Trophoblast cell (in vitro differentiated cells and primary cell): ENCODE results near the gene RGL2.
A peak's percentile ranks its signal among the peaks of the same experiment; 100 is the strongest.

Experiments
- DNase-seq, 2 donors: peaks; one replicate each; pipeline ENCODE4 v3.0.0-alpha.2; 2016
- H2AFZ ChIP-seq: 2 replicates; pipeline ENCODE4 v1.6.1; 2013; ENCODE audit warnings: low read length, moderate library complexity, mild to moderate bottlenecking; ENCODE audit not compliant: insufficient read depth, poor library complexity
- H2AK5ac ChIP-seq: 2 replicates; pipeline ENCODE4 v1.6.1; 2013; ENCODE audit warnings: mild to moderate bottlenecking, low read length
- H2BK120ac ChIP-seq: 2 replicates; pipeline ENCODE4 v1.6.1; 2013; ENCODE audit warnings: low read length, mild to moderate bottlenecking, moderate library complexity; ENCODE audit not compliant: insufficient read depth, poor library complexity
- H2BK12ac ChIP-seq: 2 replicates; pipeline ENCODE4 v1.6.1; 2013; ENCODE audit warnings: mild to moderate bottlenecking, low read length, moderate library complexity
- H2BK5ac ChIP-seq: 2 replicates; pipeline ENCODE4 v1.6.1; 2013; ENCODE audit warnings: low read length, low read depth, moderate library complexity, mild to moderate bottlenecking; ENCODE audit not compliant: poor library complexity
- H3K14ac ChIP-seq: 2 replicates; pipeline ENCODE4 v1.6.1; 2013; ENCODE audit warnings: mild to moderate bottlenecking, low read length
- H3K18ac ChIP-seq: 2 replicates; pipeline ENCODE4 v1.6.1; 2013; ENCODE audit warnings: mild to moderate bottlenecking, low read length
- H3K23ac ChIP-seq: 2 replicates; pipeline ENCODE4 v1.6.1; 2013; ENCODE audit warnings: low read length
- H3K27ac ChIP-seq: 2 replicates; pipeline ENCODE4 v1.5.1; 2013; ENCODE audit warnings: low read depth, mild to moderate bottlenecking, inconsistent platforms, low read length, moderate library complexity
- H3K27me3 ChIP-seq: 2 replicates; pipeline ENCODE4 v1.6.1; 2013; ENCODE audit warnings: inconsistent platforms, mild to moderate bottlenecking, low read length, moderate library complexity; ENCODE audit not compliant: insufficient read depth
- H3K36me3 ChIP-seq, 2 experiments: 1 replicate in 1 of 2; 2 replicates in 1 of 2; pipeline ENCODE4 v1.6.1; 2013; ENCODE audit warnings: low read length in 2 of 2, mild to moderate bottlenecking in 2 of 2, moderate library complexity in 1 of 2; ENCODE audit not compliant: insufficient read depth in 2 of 2, control insufficient read depth in 1 of 2
- H3K4ac ChIP-seq: 2 replicates; pipeline ENCODE4 v1.6.1; 2013; ENCODE audit warnings: low read depth, mild to moderate bottlenecking, low read length, moderate library complexity
- H3K4me1 ChIP-seq, 2 experiments: 1 replicate in 1 of 2; 2 replicates in 1 of 2; pipeline ENCODE4 v1.6.1; 2013; ENCODE audit warnings: low read length in 2 of 2, mild to moderate bottlenecking in 2 of 2, moderate library complexity in 1 of 2; ENCODE audit not compliant: insufficient read depth in 2 of 2, control insufficient read depth in 1 of 2
- H3K4me2 ChIP-seq: 2 replicates; pipeline ENCODE4 v1.6.1; 2013; ENCODE audit warnings: inconsistent platforms, mild to moderate bottlenecking, low read length, moderate library complexity
- H3K4me3 ChIP-seq: 2 replicates; pipeline ENCODE4 v1.5.1; 2013; ENCODE audit warnings: mild to moderate bottlenecking, low read depth, low read length, inconsistent platforms
- H3K79me1 ChIP-seq: one replicate; pipeline ENCODE4 v1.6.1; 2013; ENCODE audit warnings: low read length
- H3K79me2 ChIP-seq: 2 replicates; pipeline ENCODE4 v1.6.1; 2013; ENCODE audit warnings: low read length, mild to moderate bottlenecking; ENCODE audit not compliant: control insufficient read depth, insufficient read depth, poor library complexity
- H3K9ac ChIP-seq: 2 replicates; pipeline ENCODE4 v1.6.1; 2013; ENCODE audit warnings: mild to moderate bottlenecking, low read length
- H3K9me3 ChIP-seq: 2 replicates; pipeline ENCODE4 v1.6.1; 2013; ENCODE audit warnings: low read depth, mild to moderate bottlenecking, control low read depth, inconsistent platforms, low read length; ENCODE audit not compliant: insufficient read depth
- H4K12ac ChIP-seq: 2 replicates; pipeline ENCODE4 v1.6.1; 2013; ENCODE audit warnings: low read depth, mild to moderate bottlenecking, low read length, moderate library complexity
- H4K8ac ChIP-seq: 2 replicates; pipeline ENCODE4 v1.6.1; 2013; ENCODE audit warnings: low read depth, mild to moderate bottlenecking, low read length, moderate library complexity
- H4K91ac ChIP-seq: one replicate; pipeline ENCODE4 v1.6.1; 2013; ENCODE audit warnings: low read depth, mild to moderate bottlenecking, low read length, moderate library complexity
- WGBS: extraction: QIAGEN DNeasy Blood & Tissue Kit; methylation state at CpG from one replicate; pipeline ENCODE4 v1.1.7; 2013; ENCODE audit warnings: missing lambda C conversion rate; ENCODE audit not compliant: insufficient read length, insufficient coverage; ENCODE audit errors: extremely low coverage; 5-methylcytosine and 5-hydroxymethylcytosine counted together

RGL2 gene

GRCh38 chr6:33316603-33317418, 18.1 kb upstream of the RGL2 start:
- H3K4ac ChIP-seq: no peak overlapping the region
- H3K27me3 ChIP-seq: no peaks in the 10 kb centered on the region
- H2AK5ac ChIP-seq: no peak overlapping the region
- peaks cover 35 to 38% of the 10 kb centered on the region in 2 experiments for H3K36me3 ChIP-seq
- no CpG with 5 or more reads among the region's 19 CpGs for WGBS
- no peak overlapping the region for H3K9ac ChIP-seq
- no peaks in the 10 kb centered on the region for H3K9me3 ChIP-seq
- H3K14ac ChIP-seq: no peak overlapping the region
- H3K23ac ChIP-seq: no peak overlapping the region
- H4K12ac ChIP-seq: no peak overlapping the region
- H2BK120ac ChIP-seq: no peak overlapping the region
- peaks cover 24 to 34% of the 10 kb centered on the region in 2 experiments for H3K4me1 ChIP-seq
- H3K27ac ChIP-seq: no peak overlapping the region
- no peak overlapping the region for H4K91ac ChIP-seq
- peak overlapping the region; percentile 58 for H3K4me3 ChIP-seq
- H3K79me2 ChIP-seq: peaks cover 13% of the 10 kb centered on the region
- H3K79me1 ChIP-seq: peaks cover 18% of the 10 kb centered on the region
- no peak for DNase-seq
- H3K18ac ChIP-seq: no peak overlapping the region
- no peak overlapping the region for H2BK5ac ChIP-seq
- no peak overlapping the region for H4K8ac ChIP-seq
- peak overlapping the region; percentile 38 for H3K4me2 ChIP-seq
- no peak overlapping the region for H2BK12ac ChIP-seq
- H2AFZ ChIP-seq: no peak overlapping the region

GRCh38 chr6:33315793-33316602, 17.3 kb upstream of the RGL2 start:
- WGBS: no CpG with 5 or more reads among the region's 17 CpGs
- Histone ChIP-seq H3K36me3 (peaks cover 32 to 34% of the 10 kb centered on the region in 2 experiments), H3K79me1 (peaks cover 18% of the 10 kb centered on the region), H3K9ac (no peak overlapping the region), H2AK5ac (no peak overlapping the region), H3K4ac (no peak overlapping the region), H2BK5ac (no peak overlapping the region), H2BK120ac (no peak overlapping the region), H3K23ac (no peak overlapping the region), H3K4me1 (peaks cover 18 to 29% of the 10 kb centered on the region in 2 experiments), H3K4me2 (no peak overlapping the region), H2AFZ (no peak overlapping the region), H4K8ac (no peak overlapping the region), H3K18ac (no peak overlapping the region), H3K27me3 (no peaks in the 10 kb centered on the region), H4K91ac (no peak overlapping the region), H4K12ac (no peak overlapping the region), H3K9me3 (no peaks in the 10 kb centered on the region), H3K4me3 (no peak overlapping the region), H3K27ac (no peak overlapping the region), H2BK12ac (no peak overlapping the region), H3K79me2 (peaks cover 12% of the 10 kb centered on the region), H3K14ac (no peak overlapping the region)
- no peak for DNase-seq

- Histone ChIP-seq H3K4me1 (peaks cover 15 to 24% of the 10 kb centered on the region in 2 experiments), H3K4me2 (peak overlapping the region; percentile 77), H2BK12ac (no peak overlapping the region), H2AFZ (no peak overlapping the region), H2AK5ac (peak overlapping the region; percentile 21), H3K4me3 (no peak overlapping the region), H2BK5ac (no peak overlapping the region), H3K9ac (no peak overlapping the region), H3K79me1 (peaks cover 18% of the 10 kb centered on the region), H3K36me3 (peaks cover 26% of the 10 kb centered on the region in 2 experiments), H4K8ac (no peak overlapping the region), H3K18ac (no peak overlapping the region), H3K23ac (no peak overlapping the region), H2BK120ac (no peak overlapping the region), H3K4ac (no peak overlapping the region), H3K27me3 (no peaks in the 10 kb centered on the region), H3K27ac (no peak overlapping the region), H4K91ac (peak overlapping the region; percentile 40), H3K9me3 (no peaks in the 10 kb centered on the region), H3K79me2 (peaks cover 12% of the 10 kb centered on the region), H3K14ac (no peak overlapping the region), H4K12ac (no peak overlapping the region)
- DNase-seq: peak; percentile 84 to 87
- WGBS: no CpG with 5 or more reads among the region's 47 CpGs
These were observed 16.4 kb upstream of the RGL2 start for GRCh38 chr6:33314943-33315792.

GRCh38 chr6:33314515-33314942, 15.8 kb upstream of the RGL2 start:
- Histone ChIP-seq H2BK120ac (no peak overlapping the region), H3K4ac (no peak overlapping the region), H2BK5ac (no peak overlapping the region), H2AK5ac (no peak overlapping the region), H4K12ac (no peak overlapping the region), H3K23ac (no peak overlapping the region), H3K4me2 (peak overlapping the region; percentile 77), H2BK12ac (no peak overlapping the region), H4K8ac (no peak overlapping the region), H3K79me2 (peaks cover 12% of the 10 kb centered on the region), H3K36me3 (peaks cover 20 to 21% of the 10 kb centered on the region in 2 experiments), H3K79me1 (peaks cover 18% of the 10 kb centered on the region), H3K9ac (no peak overlapping the region), H3K4me1 (peaks cover 15 to 24% of the 10 kb centered on the region in 2 experiments), H3K27ac (peak overlapping the region; percentile 9), H3K14ac (no peak overlapping the region), H3K9me3 (no peaks in the 10 kb centered on the region), H3K4me3 (no peak overlapping the region), H3K18ac (no peak overlapping the region), H3K27me3 (no peaks in the 10 kb centered on the region), H4K91ac (peak overlapping the region; percentile 40), H2AFZ (no peak overlapping the region)
- DNase-seq: peak; percentile 93 to 95
- no CpG with 5 or more reads among the region's 10 CpGs for WGBS
